Measurements from ENCODE around the gene ENDOD1. TPM values are rescaled to one million over a fixed set of nuclear protein-coding genes. Genes with fewer than 3 reads are reported as not detected.
A peak's percentile ranks its signal among the peaks of the same experiment; 100 is the strongest.
"Not testable (repeated sequence)": the region's sequence is repeated elsewhere in the genome, so short reads cannot be mapped to it uniquely, and the experiment has no call there.

ENDOD1 gene
- total and polyA plus RNA-seq, 4 donors = 10.4 to 55.1 (median 25.0) TPM

GRCh38 chr11:95135880-95136279 is 46.2 kb downstream of the ENDOD1 start:
- peaks cover 0 to 7% (median 0%) of the 10 kb centered on the region in 5 donors for H3K4me1 ChIP-seq (ENCODE audit: control insufficient read depth in 5 of 5, insufficient read depth in 5 of 5, low read length in 5 of 5)
- TF ChIP-seq CTCF (IDR thresholded peaks at IDR 0.05; ENCODE audit: control extremely low read depth, extremely low read depth) = no peak
- no peaks in the 10 kb centered on the region for H3K27me3 ChIP-seq (ENCODE audit: control insufficient read depth in 3 of 3, insufficient read depth in 3 of 3, low read length in 2 of 3)
- no peak for DNase-seq
- no peak for ATAC-seq (ENCODE audit: insufficient read depth, low FRiP score)
- H3K36me3 ChIP-seq (ENCODE audit: control insufficient read depth in 4 of 4, insufficient read depth in 4 of 4, low read length in 4 of 4) = peaks cover 0 to 5% (median 0%) of the 10 kb centered on the region in 4 donors
- 99 to 100% methylated on average over 2 of the region's 2 CpGs for WGBS, 2 donors
- no peak overlapping the region for H3K9ac ChIP-seq (ENCODE audit: insufficient read depth in 1 of 2, low read length in 2 of 2)
- no peaks in the 10 kb centered on the region for H3K9me3 ChIP-seq (ENCODE audit: control insufficient read depth in 4 of 4, insufficient read depth in 3 of 4, low read length in 3 of 4)
- no peak overlapping the region for H3K27ac ChIP-seq (ENCODE audit: low read depth in 1 of 2, low read length in 1 of 2)
- H3K4me3 ChIP-seq = no peak overlapping the region

GRCh38 chr11:95136747-95137146 is 47.1 kb downstream of the ENDOD1 start:
- not testable (repeated sequence) for H3K9me3 ChIP-seq (ENCODE audit: control insufficient read depth in 4 of 4, insufficient read depth in 3 of 4, low read length in 3 of 4); H3K4me1 ChIP-seq (ENCODE audit: control insufficient read depth in 5 of 5, insufficient read depth in 5 of 5, low read length in 5 of 5); ATAC-seq (ENCODE audit: insufficient read depth, low FRiP score); H3K36me3 ChIP-seq (ENCODE audit: control insufficient read depth in 4 of 4, insufficient read depth in 4 of 4, low read length in 4 of 4); H3K9ac ChIP-seq (ENCODE audit: insufficient read depth in 1 of 2, low read length in 2 of 2); H3K27me3 ChIP-seq (ENCODE audit: control insufficient read depth in 3 of 3, insufficient read depth in 3 of 3, low read length in 2 of 3); H3K27ac ChIP-seq (ENCODE audit: low read depth in 1 of 2, low read length in 1 of 2); H3K4me3 ChIP-seq; DNase-seq
- WGBS, 2 donors = 97 to 100% methylated on average over 4 of the region's 4 CpGs

- H3K4me1 ChIP-seq (ENCODE audit: control insufficient read depth in 5 of 5, insufficient read depth in 5 of 5, low read length in 5 of 5) = peaks cover 0 to 7% (median 0%) of the 10 kb centered on the region in 5 donors
- peaks cover 0 to 5% (median 0%) of the 10 kb centered on the region in 4 donors for H3K36me3 ChIP-seq (ENCODE audit: control insufficient read depth in 4 of 4, insufficient read depth in 4 of 4, low read length in 4 of 4)
- ATAC-seq (ENCODE audit: insufficient read depth, low FRiP score) = no peak
- DNase-seq = no peak
- H3K9me3 ChIP-seq (ENCODE audit: control insufficient read depth in 4 of 4, insufficient read depth in 3 of 4, low read length in 3 of 4) = no peaks in the 10 kb centered on the region
- TF ChIP-seq CTCF (IDR thresholded peaks at IDR 0.05; ENCODE audit: control extremely low read depth, extremely low read depth) = no peak
- H3K4me3 ChIP-seq = no peak overlapping the region
- H3K27me3 ChIP-seq (ENCODE audit: control insufficient read depth in 3 of 3, insufficient read depth in 3 of 3, low read length in 2 of 3) = no peaks in the 10 kb centered on the region
- no peak overlapping the region for H3K9ac ChIP-seq (ENCODE audit: insufficient read depth in 1 of 2, low read length in 2 of 2)
- H3K27ac ChIP-seq (ENCODE audit: low read depth in 1 of 2, low read length in 1 of 2) = no peak overlapping the region
Observed at GRCh38 chr11:95137299-95137698, 47.7 kb downstream of the ENDOD1 start.

- H3K9me3 ChIP-seq (ENCODE audit: control insufficient read depth in 4 of 4, insufficient read depth in 3 of 4, low read length in 3 of 4) = no peaks in the 10 kb centered on the region
- no peak overlapping the region for H3K27ac ChIP-seq (ENCODE audit: low read depth in 1 of 2, low read length in 1 of 2)
- ATAC-seq (ENCODE audit: insufficient read depth, low FRiP score) = no peak
- TF ChIP-seq CTCF (IDR thresholded peaks at IDR 0.05; ENCODE audit: control extremely low read depth, extremely low read depth) = no peak
- peaks cover 0 to 2% (median 0%) of the 10 kb centered on the region in 4 donors for H3K36me3 ChIP-seq (ENCODE audit: control insufficient read depth in 4 of 4, insufficient read depth in 4 of 4, low read length in 4 of 4)
- WGBS, 2 donors = 19 to 24% methylated on average over 2 of the region's 2 CpGs
- peaks cover 0 to 7% (median 0%) of the 10 kb centered on the region in 5 donors for H3K4me1 ChIP-seq (ENCODE audit: control insufficient read depth in 5 of 5, insufficient read depth in 5 of 5, low read length in 5 of 5)
- H3K9ac ChIP-seq (ENCODE audit: insufficient read depth in 1 of 2, low read length in 2 of 2) = no peak overlapping the region
- DNase-seq = peak in 1 of 3 donors; percentile 37
- H3K4me3 ChIP-seq = no peak overlapping the region
- H3K27me3 ChIP-seq (ENCODE audit: control insufficient read depth in 3 of 3, insufficient read depth in 3 of 3, low read length in 2 of 3) = no peaks in the 10 kb centered on the region
Observed at GRCh38 chr11:95138448-95138847, 48.8 kb downstream of the ENDOD1 start.
